Stimulated activated naive B cell treated with anti-CD40 and anti-IgM and Interleukin-4, amounts not matched to agents 10 μg/mL and 1 μg/mL and 100 μg/mL, for 72 hours (primary cell): ENCODE data around the gene RXFP1.

ENCODE experiments used
- ATAC-seq, 2 donors: fragments of 150-1000 bp; cut with Tn5 transposase; replicated peaks; 2 replicates each; pipeline ENCODE4 v1.10.0; 2021; ENCODE audit warnings: moderate library complexity in 1 of 2
- DNase-seq: peaks from one replicate; pipeline ENCODE4 v3.0.0; 2021
- H3K27ac Mint-ChIP-seq: one replicate; pipeline ENCODE4 v1.8.0; 2022; ENCODE audit warnings: mild to moderate bottlenecking, mixed read lengths
- H3K27me3 Mint-ChIP-seq, 2 donors: one replicate each; pipeline ENCODE4 v1.8.0; 2022; ENCODE audit warnings: mixed read lengths in 2 of 2
- H3K36me3 Mint-ChIP-seq, 2 donors: one replicate each; pipeline ENCODE4 v1.8.0; 2022; ENCODE audit warnings: mixed read lengths in 2 of 2, mild to moderate bottlenecking in 1 of 2
- H3K4me1 Mint-ChIP-seq, 2 donors: one replicate each; pipeline ENCODE4 v1.8.0; 2022; ENCODE audit warnings: mixed read lengths in 2 of 2, mild to moderate bottlenecking in 1 of 2
- H3K4me3 Mint-ChIP-seq, 2 donors: one replicate each; pipeline ENCODE4 v1.8.0; 2022; ENCODE audit warnings: mild to moderate bottlenecking in 2 of 2, mixed read lengths in 2 of 2, moderate library complexity in 1 of 2
- H3K9me3 Mint-ChIP-seq, 2 donors: one replicate each; pipeline ENCODE4 v1.8.0; 2022; ENCODE audit warnings: mixed read lengths in 2 of 2, mild to moderate bottlenecking in 1 of 2

RXFP1 gene

DNA sequence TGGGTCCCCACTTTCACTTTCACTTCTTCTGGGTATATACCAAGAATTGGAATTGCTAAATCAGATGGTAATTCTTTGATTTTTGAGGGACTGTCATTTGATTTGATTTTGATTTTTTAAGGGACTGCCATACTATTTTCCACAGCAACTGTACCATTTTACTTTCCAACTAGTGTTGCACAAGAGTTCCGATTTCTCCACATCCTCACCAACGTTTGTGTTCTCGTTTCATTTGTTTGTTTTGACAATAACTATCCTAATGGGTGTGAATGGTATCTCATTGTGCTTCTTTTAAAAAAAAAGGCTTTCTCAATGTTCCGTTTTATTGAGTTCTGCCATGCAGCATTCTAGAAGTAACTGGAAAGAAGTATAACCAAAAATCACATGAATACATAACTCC lies 87.4 kb downstream of the RXFP1 start:
- Mint-ChIP-seq H3K36me3 (no peaks in the 10 kb centered on the region), H3K27me3 (peaks cover 0 to 8% of the 10 kb centered on the region in 2 donors), H3K4me3 (no peak overlapping the region), H3K27ac (no peak overlapping the region), H3K4me1 (peaks cover 12 to 16% of the 10 kb centered on the region in 2 donors), H3K9me3 (no peaks in the 10 kb centered on the region)
- DNase-seq, result no peak
- ATAC-seq, result no peak

DNA sequence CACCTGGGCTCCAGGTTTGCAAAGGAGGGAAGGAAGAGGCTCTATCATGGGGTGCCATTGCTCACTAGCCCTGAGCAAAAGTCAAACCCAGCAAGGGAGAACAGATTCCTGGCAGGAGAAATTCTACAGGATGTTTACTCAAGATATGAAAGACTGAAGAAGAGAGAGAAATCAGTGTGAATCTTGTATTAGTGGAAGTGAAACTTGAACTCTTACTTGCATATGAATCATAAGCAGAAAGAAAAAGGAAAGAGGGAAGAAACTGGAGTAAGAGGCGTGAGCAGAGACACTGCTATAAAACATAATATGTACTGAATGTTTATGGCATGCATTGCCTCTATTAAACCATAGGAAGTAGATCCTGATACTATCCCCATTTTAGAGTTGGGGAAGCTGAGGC lies 89.1 kb downstream of the RXFP1 start:
- no peak for DNase-seq
- H3K27me3 Mint-ChIP-seq, result peaks cover 0 to 16% of the 10 kb centered on the region in 2 donors
- H3K9me3 Mint-ChIP-seq, result no peaks in the 10 kb centered on the region
- H3K27ac Mint-ChIP-seq, result peak overlapping the region; percentile 2
- H3K36me3 Mint-ChIP-seq, result no peaks in the 10 kb centered on the region
- H3K4me3 Mint-ChIP-seq, result no peak overlapping the region
- peak; percentile 87 to 89 for ATAC-seq
- peaks cover 12 to 16% of the 10 kb centered on the region in 2 donors for H3K4me1 Mint-ChIP-seq

DNA sequence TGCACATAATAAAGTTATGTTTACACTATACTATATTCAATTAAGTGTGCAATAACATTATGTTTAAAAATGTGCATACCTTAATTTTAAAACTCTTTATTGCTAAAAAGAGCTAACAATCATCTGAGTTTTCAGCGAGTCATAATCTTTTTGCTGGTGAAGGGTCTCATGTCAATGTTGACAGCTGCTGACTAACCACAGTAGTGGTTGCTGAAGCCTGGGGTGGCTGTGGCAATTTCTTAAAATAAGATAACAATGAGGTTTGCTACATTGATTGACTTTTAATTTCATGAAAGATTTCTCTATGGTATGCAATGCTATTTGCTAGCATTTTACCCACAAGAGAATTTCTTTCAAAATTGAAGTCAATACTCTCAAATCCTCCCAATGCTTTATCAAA lies 91.4 kb downstream of the RXFP1 start:
- ATAC-seq (no peak), DNase-seq (no peak)
- Mint-ChIP-seq H3K4me3 (no peak overlapping the region), H3K27ac (no peak overlapping the region), H3K27me3 (peaks cover 0 to 15% of the 10 kb centered on the region in 2 donors), H3K9me3 (no peaks in the 10 kb centered on the region), H3K4me1 (peaks cover 12 to 16% of the 10 kb centered on the region in 2 donors), H3K36me3 (no peaks in the 10 kb centered on the region)

DNA sequence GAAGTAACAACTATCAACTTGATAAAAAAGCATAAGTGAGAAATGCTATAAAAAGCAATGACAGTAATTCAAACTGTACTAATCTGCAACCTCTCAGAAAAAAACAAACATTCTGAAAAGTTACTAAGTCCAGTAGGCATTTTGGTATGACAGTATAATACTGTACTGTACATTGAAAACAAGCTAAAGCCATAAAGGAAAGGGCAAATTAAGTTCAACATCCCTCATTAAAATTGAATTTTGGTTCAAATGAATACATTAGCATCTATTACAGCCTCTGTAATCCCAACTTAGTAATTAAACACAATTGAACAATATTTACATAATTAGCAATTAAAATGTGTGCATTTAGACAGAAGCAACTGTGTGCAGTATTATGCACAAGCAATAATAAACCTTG lies 96.3 kb downstream of the RXFP1 start:
- Mint-ChIP-seq H3K36me3 (no peaks in the 10 kb centered on the region), H3K9me3 (no peaks in the 10 kb centered on the region), H3K4me3 (no peak overlapping the region), H3K4me1 (no peaks in the 10 kb centered on the region), H3K27me3 (peaks cover 10 to 13% of the 10 kb centered on the region in 2 donors), H3K27ac (no peak overlapping the region)
- ATAC-seq (no peak), DNase-seq (no peak)

DNA sequence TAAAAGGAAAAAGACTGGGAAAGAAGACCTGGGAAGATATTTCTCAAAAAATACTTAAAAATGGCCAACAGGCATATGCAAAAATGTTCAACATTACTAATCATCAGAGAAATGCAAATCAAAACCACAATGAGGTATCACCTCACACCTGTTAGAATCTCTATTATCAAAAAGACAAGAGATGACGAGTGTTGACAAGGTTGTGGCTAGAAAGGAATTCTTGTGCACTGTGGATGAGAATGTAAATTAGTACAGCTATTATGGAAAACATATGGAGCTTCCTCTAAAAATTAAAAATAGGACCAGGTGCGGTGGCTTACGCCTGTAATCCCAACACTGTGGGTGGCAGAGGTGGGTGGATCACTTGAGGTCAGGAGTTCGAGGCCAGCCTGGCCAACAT lies 100.0 kb downstream of the RXFP1 start:
- DNase-seq (no peak), ATAC-seq (no peak)
- Mint-ChIP-seq H3K27ac (no peak overlapping the region), H3K36me3 (no peaks in the 10 kb centered on the region), H3K4me3 (no peak overlapping the region), H3K4me1 (no peaks in the 10 kb centered on the region), H3K9me3 (no peaks in the 10 kb centered on the region), H3K27me3 (peaks cover 8 to 10% of the 10 kb centered on the region in 2 donors)

DNA sequence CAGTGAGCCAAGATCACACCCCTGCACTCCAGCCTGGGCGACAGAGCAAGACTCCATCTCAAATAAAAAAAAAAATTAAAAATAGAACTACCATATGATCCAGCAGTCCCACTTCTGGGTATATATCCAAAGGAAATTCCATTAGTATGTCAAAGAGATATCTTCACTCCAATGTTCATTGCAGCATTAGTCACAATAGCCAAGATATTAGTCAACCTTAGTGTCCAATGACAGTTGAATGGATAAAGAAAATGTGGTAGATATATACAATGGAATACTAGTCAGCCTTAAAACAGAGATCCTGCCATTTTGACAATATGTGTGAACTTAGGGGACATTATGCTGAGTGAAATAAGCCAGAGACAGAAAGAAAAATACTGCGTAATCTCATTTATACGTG lies 100.6 kb downstream of the RXFP1 start:
- no peaks in the 10 kb centered on the region for H3K36me3 Mint-ChIP-seq
- no peak overlapping the region for H3K4me3 Mint-ChIP-seq
- no peak for ATAC-seq
- H3K27me3 Mint-ChIP-seq, result peaks cover 8 to 10% of the 10 kb centered on the region in 2 donors
- H3K9me3 Mint-ChIP-seq, result no peaks in the 10 kb centered on the region
- H3K27ac Mint-ChIP-seq, result no peak overlapping the region
- no peak for DNase-seq
- no peaks in the 10 kb centered on the region for H3K4me1 Mint-ChIP-seq

DNA sequence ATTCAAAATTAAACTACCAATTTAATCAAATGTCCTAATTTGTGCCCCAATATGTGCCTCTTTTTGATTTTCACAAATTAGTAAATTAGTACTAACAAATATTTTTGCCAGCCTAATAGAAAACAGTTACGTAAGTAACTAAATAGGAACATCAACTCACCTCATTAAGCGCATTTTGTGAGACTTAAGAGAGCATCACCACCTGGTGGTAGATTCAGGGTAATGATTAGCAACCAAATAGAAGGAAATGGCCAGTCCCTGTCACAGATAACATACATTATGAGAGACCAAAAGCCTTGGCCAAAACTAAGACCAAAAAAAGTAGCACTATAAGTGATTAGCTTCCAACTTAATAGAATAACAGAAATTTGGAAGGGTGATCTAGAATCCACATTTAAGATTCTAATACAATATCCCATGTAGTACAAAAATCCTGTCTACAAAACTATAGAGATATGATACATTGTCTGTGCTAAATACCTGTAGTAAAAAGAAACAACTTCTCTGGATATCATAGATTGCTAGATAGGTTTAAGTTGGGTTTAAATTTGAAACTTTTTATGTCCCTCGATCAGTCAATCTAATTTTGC lies 103.3 kb downstream of the RXFP1 start:
- DNase-seq (no peak), ATAC-seq (peak; percentile 66 to 68)
- Mint-ChIP-seq H3K9me3 (no peaks in the 10 kb centered on the region), H3K27ac (no peak overlapping the region), H3K4me3 (no peak overlapping the region), H3K27me3 (peaks cover 5 to 8% of the 10 kb centered on the region in 2 donors), H3K4me1 (no peaks in the 10 kb centered on the region), H3K36me3 (no peaks in the 10 kb centered on the region)

DNA sequence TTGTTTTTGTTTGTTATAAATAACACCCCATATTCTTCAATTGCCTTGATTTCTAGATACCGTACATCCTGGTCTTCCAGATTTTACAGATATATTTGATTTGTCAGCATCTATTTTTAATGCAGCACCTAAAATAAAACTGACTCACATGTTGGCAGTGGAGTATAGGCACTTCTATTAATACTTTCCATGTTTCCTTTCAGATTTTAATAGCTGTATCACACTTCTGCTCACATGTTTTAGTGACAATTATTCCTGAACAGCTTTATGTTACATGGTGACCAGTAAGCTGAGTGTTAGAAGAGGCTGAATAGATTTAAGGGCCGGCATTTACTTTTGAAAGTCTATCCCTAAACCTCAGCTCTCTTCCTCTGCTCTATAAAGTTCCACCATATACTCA lies 103.9 kb downstream of the RXFP1 start:
- Mint-ChIP-seq H3K9me3 (no peaks in the 10 kb centered on the region), H3K27ac (no peak overlapping the region), H3K4me3 (no peak overlapping the region), H3K4me1 (no peaks in the 10 kb centered on the region), H3K36me3 (no peaks in the 10 kb centered on the region), H3K27me3 (peaks cover 0 to 8% of the 10 kb centered on the region in 2 donors)
- ATAC-seq (no peak), DNase-seq (no peak)

DNA sequence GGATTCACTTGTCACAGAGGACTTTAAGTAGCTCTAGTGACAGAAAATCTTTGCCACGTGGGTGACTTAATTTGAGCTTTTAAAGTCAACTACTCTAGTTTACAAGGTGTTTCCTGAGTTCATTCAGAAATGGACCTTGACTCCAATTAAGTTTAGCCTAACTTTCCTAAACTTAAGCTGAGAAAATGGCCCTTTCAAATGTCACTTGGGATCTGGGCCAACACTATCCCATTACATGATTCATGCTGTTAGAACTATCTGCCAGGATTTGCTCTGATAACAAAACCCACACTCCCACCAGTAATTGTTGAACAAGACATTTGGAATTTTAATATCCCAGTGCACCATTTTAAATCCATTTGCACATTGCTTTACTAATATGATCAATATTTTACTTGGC lies 109.2 kb downstream of the RXFP1 start:
- Mint-ChIP-seq H3K4me3 (no peak overlapping the region), H3K27me3 (peaks cover 4 to 5% of the 10 kb centered on the region in 2 donors), H3K4me1 (no peaks in the 10 kb centered on the region), H3K27ac (no peak overlapping the region), H3K36me3 (no peaks in the 10 kb centered on the region), H3K9me3 (no peaks in the 10 kb centered on the region)
- ATAC-seq, result no peak
- no peak for DNase-seq

DNA sequence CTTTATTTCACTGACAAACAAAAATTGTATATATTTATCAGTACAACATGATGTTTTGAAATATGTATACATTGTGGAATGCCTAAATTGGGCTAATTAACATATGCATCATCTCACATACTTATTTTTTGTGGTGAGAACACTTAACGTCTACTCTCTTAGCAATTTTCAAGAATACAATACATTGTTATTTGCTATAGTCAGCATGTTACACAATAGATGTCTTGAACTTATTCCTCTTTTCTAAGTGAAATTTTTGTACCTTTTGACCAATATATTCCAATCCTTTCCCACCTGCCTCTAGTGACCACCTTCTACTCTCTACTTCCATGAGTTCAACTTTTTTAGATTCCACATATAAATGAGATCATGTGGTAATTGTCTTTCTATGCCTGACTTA lies 114.9 kb downstream of the RXFP1 start:
- Mint-ChIP-seq H3K9me3 (peaks cover 2 to 4% of the 10 kb centered on the region in 2 donors), H3K27ac (no peak overlapping the region), H3K4me3 (no peak overlapping the region), H3K36me3 (no peaks in the 10 kb centered on the region), H3K4me1 (no peaks in the 10 kb centered on the region), H3K27me3 (peaks cover 9 to 26% of the 10 kb centered on the region in 2 donors)
- ATAC-seq (no peak), DNase-seq (no peak)

DNA sequence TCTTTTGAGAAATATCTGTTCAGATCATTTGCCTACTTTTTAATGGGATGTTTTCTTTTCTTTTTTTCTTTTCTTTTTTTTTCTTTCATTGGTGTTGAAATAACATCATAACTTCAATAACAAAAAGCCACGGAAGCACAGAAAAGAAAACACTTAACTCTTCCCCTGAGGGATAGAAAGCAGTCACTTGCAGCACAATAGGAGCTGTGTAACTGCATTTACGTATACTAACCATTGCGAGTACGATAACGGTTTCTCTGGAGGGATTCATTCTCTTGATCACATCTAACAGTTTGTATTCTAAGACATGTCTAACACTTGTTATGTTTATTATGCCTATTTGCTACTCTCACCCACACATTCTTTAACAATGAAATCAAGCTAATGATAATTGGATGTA lies 122.7 kb downstream of the RXFP1 start:
- DNase-seq (no peak), ATAC-seq (no peak)
- Mint-ChIP-seq H3K36me3 (no peaks in the 10 kb centered on the region), H3K4me3 (no peak overlapping the region), H3K27ac (no peak overlapping the region), H3K27me3 (peaks cover 18 to 21% of the 10 kb centered on the region in 2 donors), H3K4me1 (no peaks in the 10 kb centered on the region), H3K9me3 (peaks cover 1 to 8% of the 10 kb centered on the region in 2 donors)

DNA sequence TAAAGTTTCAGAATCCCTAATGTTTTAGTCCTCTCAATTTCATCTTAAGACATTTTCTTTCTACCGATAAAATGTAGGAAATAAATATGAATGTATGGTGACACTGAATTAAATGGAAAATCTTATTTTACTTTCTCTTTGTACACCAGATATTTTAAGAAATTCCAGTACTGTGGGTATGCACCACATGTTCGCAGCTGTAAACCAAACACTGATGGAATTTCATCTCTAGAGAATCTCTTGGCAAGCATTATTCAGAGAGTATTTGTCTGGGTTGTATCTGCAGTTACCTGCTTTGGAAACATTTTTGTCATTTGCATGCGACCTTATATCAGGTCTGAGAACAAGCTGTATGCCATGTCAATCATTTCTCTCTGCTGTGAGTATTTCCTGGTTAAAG lies 123.1 kb downstream of the RXFP1 start:
- DNase-seq, result no peak
- no peak overlapping the region for H3K27ac Mint-ChIP-seq
- peaks cover 1 to 8% of the 10 kb centered on the region in 2 donors for H3K9me3 Mint-ChIP-seq
- peaks cover 16 to 19% of the 10 kb centered on the region in 2 donors for H3K27me3 Mint-ChIP-seq
- H3K4me1 Mint-ChIP-seq, result no peaks in the 10 kb centered on the region
- H3K36me3 Mint-ChIP-seq, result no peaks in the 10 kb centered on the region
- no peak for ATAC-seq
- no peak overlapping the region for H3K4me3 Mint-ChIP-seq

DNA sequence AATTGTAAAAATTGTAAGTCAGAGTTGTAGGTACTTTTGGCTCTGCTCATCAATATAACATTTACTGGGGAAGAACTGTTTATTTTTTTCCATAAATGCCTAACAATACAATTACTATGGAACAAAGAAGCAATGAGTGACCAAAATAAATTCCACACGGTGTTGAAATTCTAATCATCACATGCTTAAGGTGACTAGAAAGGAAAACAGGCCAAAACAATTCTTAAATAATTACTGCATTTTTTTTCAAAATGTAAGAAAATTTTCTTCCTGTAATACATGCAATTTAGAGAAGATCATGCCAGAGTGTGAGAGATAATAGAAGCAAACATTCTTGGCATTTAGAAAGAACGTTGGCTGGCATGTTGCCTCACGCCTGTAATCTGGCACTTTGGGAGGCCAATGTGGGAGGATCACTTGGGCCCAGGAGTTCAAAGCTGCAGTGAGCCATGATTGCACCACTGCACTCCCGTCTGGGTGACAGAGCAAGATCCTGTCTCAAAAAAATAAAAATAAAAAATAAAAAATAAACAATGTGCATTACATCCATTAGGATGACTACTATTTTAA lies 127.5 kb downstream of the RXFP1 start:
- Mint-ChIP-seq H3K9me3 (no peaks in the 10 kb centered on the region), H3K36me3 (no peaks in the 10 kb centered on the region), H3K27me3 (peaks cover 0 to 10% of the 10 kb centered on the region in 2 donors), H3K4me1 (peaks cover 0 to 2% of the 10 kb centered on the region in 2 donors), H3K27ac (no peak overlapping the region), H3K4me3 (no peak overlapping the region)
- DNase-seq, result no peak
- no peak for ATAC-seq

DNA sequence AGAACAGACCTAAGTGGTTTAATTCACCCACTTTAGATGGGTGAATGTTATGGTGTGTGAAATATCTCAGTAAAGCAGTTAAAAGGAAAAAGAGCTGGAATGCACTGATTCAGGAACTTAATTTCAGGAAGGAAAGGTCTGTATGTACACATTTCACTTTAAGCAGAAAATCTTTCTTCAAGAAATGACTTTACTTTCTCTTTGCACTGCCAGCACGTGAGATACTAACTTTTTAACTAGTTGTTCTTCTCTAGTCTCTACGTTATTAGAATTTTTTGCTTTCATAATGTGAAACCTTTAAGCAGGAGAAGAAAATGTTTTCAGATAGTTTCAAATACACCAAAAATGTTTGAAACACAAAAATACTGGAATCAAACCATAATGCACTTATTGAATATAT lies 131.2 kb downstream of the RXFP1 start:
- DNase-seq (no peak), ATAC-seq (no peak)
- peaks cover 0 to 13% of the 10 kb centered on the region in 2 donors for H3K27me3 Mint-ChIP-seq
- H3K36me3 Mint-ChIP-seq, result no peaks in the 10 kb centered on the region
- no peak overlapping the region for H3K27ac Mint-ChIP-seq
- H3K4me3 Mint-ChIP-seq, result no peak overlapping the region
- peaks cover 0 to 2% of the 10 kb centered on the region in 2 donors for H3K4me1 Mint-ChIP-seq
- no peaks in the 10 kb centered on the region for H3K9me3 Mint-ChIP-seq

DNA sequence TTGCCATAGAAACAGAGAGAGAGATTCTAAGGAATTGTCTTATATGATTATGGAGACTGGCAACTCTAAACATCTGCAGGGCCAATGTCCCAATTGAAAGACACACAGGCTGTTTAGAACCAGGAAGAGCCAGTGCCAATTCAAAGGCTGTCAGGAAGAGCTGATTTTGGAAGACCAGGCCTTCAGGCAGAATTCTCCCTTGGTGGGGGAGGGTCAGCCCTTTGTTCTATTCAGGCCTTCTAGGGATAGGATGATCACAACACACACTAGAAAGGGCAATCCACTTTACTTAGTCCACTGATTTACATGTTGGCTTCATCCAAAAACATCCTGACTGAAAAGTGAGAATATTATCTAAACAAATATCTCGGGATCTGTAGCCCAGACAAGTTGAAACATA lies 134.8 kb downstream of the RXFP1 start:
- H3K27ac Mint-ChIP-seq, result no peak overlapping the region
- H3K4me3 Mint-ChIP-seq, result no peak overlapping the region
- H3K36me3 Mint-ChIP-seq, result no peaks in the 10 kb centered on the region

More for the DNA sequence above, 134.8 kb downstream of the RXFP1 start:
- H3K27me3 Mint-ChIP-seq, result peaks cover 0 to 18% of the 10 kb centered on the region in 2 donors
- H3K4me1 Mint-ChIP-seq, result peaks cover 0 to 2% of the 10 kb centered on the region in 2 donors
- ATAC-seq, result no peak
- DNase-seq, result no peak
- no peaks in the 10 kb centered on the region for H3K9me3 Mint-ChIP-seq
